ENCODE measurements around the gene HKDC1.

DNA sequence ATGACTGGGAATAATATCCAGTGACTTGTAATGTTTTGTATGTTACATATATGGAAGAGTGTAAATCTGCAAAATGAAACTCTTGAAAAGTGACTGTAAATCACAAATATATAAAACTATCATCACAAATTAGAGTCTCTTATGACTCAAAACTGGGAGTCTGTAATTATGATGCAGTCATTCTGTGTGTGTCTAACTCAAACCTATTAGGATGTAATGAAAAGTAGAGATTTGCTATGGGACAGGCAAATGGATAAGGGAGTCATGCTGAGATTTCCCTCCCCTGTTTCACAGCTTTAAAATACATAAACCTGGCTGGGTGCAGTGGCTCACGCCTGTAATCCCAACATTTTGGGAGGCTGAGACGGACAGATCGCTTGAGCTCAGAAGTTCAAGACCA lies 8.6 kb upstream of the HKDC1 start:
- no peak for TF ChIP-seq POLR2A (IDR thresholded peaks at IDR 0.05)
- TF ChIP-seq, protein P1, sequence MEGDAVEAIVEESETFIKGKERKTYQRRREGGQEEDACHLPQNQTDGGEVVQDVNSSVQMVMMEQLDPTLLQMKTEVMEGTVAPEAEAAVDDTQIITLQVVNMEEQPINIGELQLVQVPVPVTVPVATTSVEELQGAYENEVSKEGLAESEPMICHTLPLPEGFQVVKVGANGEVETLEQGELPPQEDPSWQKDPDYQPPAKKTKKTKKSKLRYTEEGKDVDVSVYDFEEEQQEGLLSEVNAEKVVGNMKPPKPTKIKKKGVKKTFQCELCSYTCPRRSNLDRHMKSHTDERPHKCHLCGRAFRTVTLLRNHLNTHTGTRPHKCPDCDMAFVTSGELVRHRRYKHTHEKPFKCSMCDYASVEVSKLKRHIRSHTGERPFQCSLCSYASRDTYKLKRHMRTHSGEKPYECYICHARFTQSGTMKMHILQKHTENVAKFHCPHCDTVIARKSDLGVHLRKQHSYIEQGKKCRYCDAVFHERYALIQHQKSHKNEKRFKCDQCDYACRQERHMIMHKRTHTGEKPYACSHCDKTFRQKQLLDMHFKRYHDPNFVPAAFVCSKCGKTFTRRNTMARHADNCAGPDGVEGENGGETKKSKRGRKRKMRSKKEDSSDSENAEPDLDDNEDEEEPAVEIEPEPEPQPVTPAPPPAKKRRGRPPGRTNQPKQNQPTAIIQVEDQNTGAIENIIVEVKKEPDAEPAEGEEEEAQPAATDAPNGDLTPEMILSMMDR (IDR thresholded peaks at IDR 0.05): no peak
